PC-9 (cell line): ENCODE measurements around the gene TMEFF1. TPM values are rescaled to one million over a fixed set of nuclear protein-coding genes. Genes with fewer than 3 reads are reported as not detected.

Source experiments
- BruUV-seq: library from RNA; stranded (reverse); fragments of 400-500 nt; replicated peaks from 2 replicates; lab custom pipeline; 2021; lab: Mats Ljungman, UMichigan
- CTCF ChIA-PET: fragments of 300-600 bp; sonication (Branson Sonifier 250); formaldehyde crosslinking; loops from one replicate; lab custom pipeline; 2022; ENCODE audit warnings: antibody characterized with exemption; lab: Charles Lee
- POLR2A ChIA-PET: fragments of 300-600 bp; sonication (Branson Sonifier 250); formaldehyde crosslinking; loops from one replicate; lab custom pipeline; 2022; ENCODE audit warnings: antibody characterized with exemption; ENCODE audit not compliant: unreplicated experiment; lab: Charles Lee
- DNase-seq, 2 experiments: peaks; one replicate each; pipeline versions ENCODE4 v3.0.0 to v3.0.0-alpha.2; 2015 to 2022; ENCODE audit warnings: mixed read lengths in 1 of 2
- H2AFZ ChIP-seq: fragments of 200-600 bp; sonication (generic); 2 replicates; pipeline ENCODE4 v1.8.1; 2017; ENCODE audit warnings: antibody characterized with exemption
- H3F3A ChIP-seq: fragments of 200-600 bp; sonication (generic); 2 replicates; pipeline ENCODE4 v1.8.1; 2017; ENCODE audit warnings: antibody characterized with exemption, mild to moderate bottlenecking, low read depth; ENCODE audit not compliant: insufficient read depth
- H3K27ac ChIP-seq: fragments of 200-600 bp; sonication (generic); 2 replicates; pipeline ENCODE4 v1.6.1; 2016; ENCODE audit warnings: mixed run types
- H3K27me3 ChIP-seq: fragments of 200-600 bp; sonication (generic); 2 replicates; pipeline ENCODE4 v1.6.1; 2016; ENCODE audit warnings: low read depth, mixed run types; ENCODE audit not compliant: insufficient read depth
- H3K36me3 ChIP-seq: fragments of 200-600 bp; sonication (generic); 2 replicates; pipeline ENCODE4 v1.6.1; 2016; ENCODE audit warnings: low read depth, mixed run types
- H3K4me1 ChIP-seq: fragments of 200-600 bp; sonication (generic); replicated peaks from 2 replicates; pipeline ENCODE4 v1.6.1; 2016; ENCODE audit warnings: mixed run types; ENCODE audit not compliant: insufficient read depth
- H3K4me2 ChIP-seq: fragments of 200-600 bp; sonication (generic); 2 replicates; pipeline ENCODE4 v1.6.1; 2017; ENCODE audit warnings: mixed run types
- H3K4me3 ChIP-seq: fragments of 200-600 bp; sonication (generic); 2 replicates; pipeline ENCODE4 v1.6.1; 2016; ENCODE audit warnings: mixed run types
- H3K79me2 ChIP-seq: fragments of 200-600 bp; sonication (generic); 2 replicates; pipeline ENCODE4 v1.6.1; 2017; ENCODE audit warnings: low read depth, mixed run types
- H3K9me2 ChIP-seq: fragments of 200-600 bp; sonication (generic); 2 replicates; pipeline ENCODE4 v1.8.1; 2017; ENCODE audit warnings: mild to moderate bottlenecking; ENCODE audit not compliant: insufficient read depth
- H3K9me3 ChIP-seq: fragments of 200-600 bp; sonication (generic); 2 replicates; pipeline ENCODE4 v1.8.1; 2016; ENCODE audit warnings: low read depth; ENCODE audit not compliant: insufficient read depth
- H4K20me1 ChIP-seq: fragments of 200-600 bp; sonication (generic); 2 replicates; pipeline ENCODE4 v1.8.1; 2017; ENCODE audit not compliant: insufficient read depth
- CTCF ChIP-seq: fragments of 200-600 bp; sonication (generic); conservative IDR thresholded peaks from 2 replicates; pipeline ENCODE4 v1.6.1; 2017; ENCODE audit warnings: mixed run types, antibody characterized with exemption, mild to moderate bottlenecking, moderate library complexity
- EZH2 ChIP-seq: fragments of 200-600 bp; sonication (generic); IDR thresholded peaks from 2 replicates; pipeline ENCODE4 v1.8.0; 2017; ENCODE audit warnings: antibody characterized with exemption, low read depth
- intact Hi-C: fragments of 100-400 bp; cut with micrococcal nuclease; formaldehyde crosslinking; loops from one replicate; pipeline ENCODE4 v1.10.0; 2022; ENCODE audit not compliant: unreplicated experiment
- total RNA-seq: library from RNA; stranded (reverse); gene quantifications from 2 replicates; pipeline ENCODE4 v1.2.3, GENCODE V29; 2021

The TMEFF1 gene
- total RNA-seq, 1 experiment from 2014 or later: 1.1 TPM

- Histone ChIP-seq H3F3A (no peaks in the 10 kb centered on the region), H3K27me3 (no peaks in the 10 kb centered on the region), H4K20me1 (no peaks in the 10 kb centered on the region), H3K36me3 (no peaks in the 10 kb centered on the region), H3K9me2 (no peaks in the 10 kb centered on the region; the same call in 1 of the 2 replicates), H3K79me2 (no peaks in the 10 kb centered on the region), H3K4me2 (no peak overlapping the region), H3K27ac (no peak overlapping the region), H3K4me1 (no peaks in the 10 kb centered on the region), H3K9me3 (no peaks in the 10 kb centered on the region), H3K4me3 (no peak overlapping the region), H2AFZ (no peak overlapping the region)
- no peak for TF ChIP-seq EZH2
- TF ChIP-seq CTCF: no peak
- DNase-seq: no peak
- ChIA-PET CTCF (no interaction called here), POLR2A (interaction anchor here (0.6 kb wide), 1 partner anchor 123 kb away, joined by 6 read pairs; no protein-coding TSS in a partner anchor)
- intact Hi-C loops: no loop called here
- no TSS peak for BruUV-seq
Measured at GRCh38 chr9:100466171-100466828, 6.6 kb upstream of the TMEFF1 start.

DNA sequence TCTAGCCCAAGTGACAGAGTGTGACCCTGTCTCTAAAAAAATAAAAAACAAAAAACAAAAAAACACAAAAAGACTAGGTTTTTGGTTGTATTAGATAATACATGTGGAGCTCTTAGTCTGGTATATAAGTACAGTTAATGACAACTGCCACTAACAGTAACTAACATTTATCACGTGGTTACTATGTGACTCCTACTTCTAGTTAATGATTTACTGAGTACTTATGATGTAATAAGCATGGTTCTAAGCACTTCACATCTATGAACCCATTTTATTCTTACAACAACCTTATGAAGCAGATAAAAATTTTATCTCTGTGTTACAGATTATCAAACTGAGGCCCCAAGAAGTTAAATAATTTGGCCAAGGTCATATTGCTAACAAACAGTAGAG, 6.1 kb upstream of the TMEFF1 start:
- Histone ChIP-seq H3K36me3 (no peaks in the 10 kb centered on the region), H3K27ac (no peak overlapping the region), H3K4me2 (no peak overlapping the region), H3K4me1 (no peaks in the 10 kb centered on the region), H3K79me2 (no peaks in the 10 kb centered on the region), H4K20me1 (no peaks in the 10 kb centered on the region), H3F3A (no peaks in the 10 kb centered on the region), H3K4me3 (no peak overlapping the region), H2AFZ (no peak overlapping the region), H3K27me3 (no peaks in the 10 kb centered on the region), H3K9me2 (no peaks in the 10 kb centered on the region; the same call in 1 of the 2 replicates), H3K9me3 (no peaks in the 10 kb centered on the region)
- intact Hi-C loops: no loop called here
- TF ChIP-seq EZH2: no peak
- TF ChIP-seq CTCF: no peak
- no peak for DNase-seq
- ChIA-PET CTCF (no interaction called here), POLR2A (interaction anchor here (0.6 kb wide), 1 partner anchor 123 kb away, joined by 6 read pairs; no protein-coding TSS in a partner anchor)
- no TSS peak for BruUV-seq

GRCh38 chr9:100468041-100468440, 4.9 kb upstream of the TMEFF1 start:
- Histone ChIP-seq H3K27me3 (no peaks in the 10 kb centered on the region), H3K27ac (no peak overlapping the region), H3F3A (no peaks in the 10 kb centered on the region), H2AFZ (no peak overlapping the region), H3K4me1 (no peaks in the 10 kb centered on the region), H3K9me2 (no peaks in the 10 kb centered on the region; the same call in 1 of the 2 replicates), H3K79me2 (no peaks in the 10 kb centered on the region), H3K4me2 (no peak overlapping the region), H4K20me1 (no peaks in the 10 kb centered on the region), H3K36me3 (no peaks in the 10 kb centered on the region), H3K9me3 (no peaks in the 10 kb centered on the region), H3K4me3 (no peak overlapping the region)
- POLR2A ChIA-PET: no interaction called here
- intact Hi-C loops: no loop called here
- no TSS peak for BruUV-seq
- CTCF ChIA-PET: no interaction called here
- no peak for DNase-seq
- TF ChIP-seq CTCF: no peak
